GM19025 (cell line): ENCODE measurements around the gene TDRD10.

Experiments used
- ATAC-seq: cut with Tn5 transposase; IDR thresholded peaks from one replicate; pipeline ENCODE4 v1.9.1; 2021; ENCODE audit warnings: mild to moderate bottlenecking, low read depth, moderate library complexity; ENCODE audit not compliant: unreplicated experiment

Gene TDRD10

DNA sequence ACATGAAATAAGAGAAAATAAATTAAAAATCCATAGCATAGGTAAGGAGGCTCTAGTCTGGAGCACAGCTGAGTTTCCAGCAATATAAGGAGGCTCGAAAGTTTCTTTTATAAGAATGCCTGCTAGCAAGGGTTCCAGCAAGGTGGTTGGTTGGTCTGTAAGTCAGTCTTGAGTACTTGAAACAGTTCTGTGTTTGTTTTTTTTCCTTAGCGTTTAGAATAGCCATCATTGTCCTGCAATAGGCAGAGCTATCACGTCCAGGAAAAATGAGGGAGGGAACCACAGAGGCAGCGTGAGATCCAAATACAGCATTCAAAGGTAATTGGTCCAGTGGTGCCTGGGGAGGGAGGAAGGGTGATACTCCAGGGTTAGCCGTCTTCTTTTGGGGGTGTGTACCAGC, 48.1 kb downstream of the TDRD10 start:
- ATAC-seq, result no peak

- no peak for ATAC-seq
These were observed 48.6 kb downstream of the TDRD10 start for GRCh38 chr1:154550657-154551056.

DNA sequence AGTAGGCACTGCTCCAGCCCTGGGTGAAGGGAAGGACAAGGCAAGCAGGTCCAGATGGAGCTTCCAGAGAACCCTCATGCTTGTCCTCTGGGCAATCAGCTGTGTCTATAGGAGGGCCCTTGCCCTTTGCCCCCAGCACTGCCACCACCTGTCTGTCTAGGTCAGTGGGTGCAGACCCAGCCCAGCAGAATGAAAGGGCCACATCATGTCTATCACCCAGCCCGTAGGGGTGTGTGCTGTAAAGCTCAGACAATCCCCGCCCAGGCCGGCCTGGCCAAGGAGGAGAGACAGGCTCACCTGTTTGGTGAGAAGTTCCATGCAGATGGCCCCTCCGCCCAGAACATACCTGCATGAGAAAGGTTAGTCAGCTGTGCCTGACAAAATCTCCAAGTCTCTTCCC, 49.5 kb downstream of the TDRD10 start:
- ATAC-seq, result no peak

- no peak for ATAC-seq
These were observed 50.0 kb downstream of the TDRD10 start for GRCh38 chr1:154552036-154552435.

- no peak for ATAC-seq
These were observed 51.3 kb downstream of the TDRD10 start for GRCh38 chr1:154553056-154554030.

GRCh38 chr1:154556422-154556821, 54.4 kb downstream of the TDRD10 start:
- no peak for ATAC-seq

- no peak for ATAC-seq
These were observed 55.4 kb downstream of the TDRD10 start for GRCh38 chr1:154557248-154557938.

DNA sequence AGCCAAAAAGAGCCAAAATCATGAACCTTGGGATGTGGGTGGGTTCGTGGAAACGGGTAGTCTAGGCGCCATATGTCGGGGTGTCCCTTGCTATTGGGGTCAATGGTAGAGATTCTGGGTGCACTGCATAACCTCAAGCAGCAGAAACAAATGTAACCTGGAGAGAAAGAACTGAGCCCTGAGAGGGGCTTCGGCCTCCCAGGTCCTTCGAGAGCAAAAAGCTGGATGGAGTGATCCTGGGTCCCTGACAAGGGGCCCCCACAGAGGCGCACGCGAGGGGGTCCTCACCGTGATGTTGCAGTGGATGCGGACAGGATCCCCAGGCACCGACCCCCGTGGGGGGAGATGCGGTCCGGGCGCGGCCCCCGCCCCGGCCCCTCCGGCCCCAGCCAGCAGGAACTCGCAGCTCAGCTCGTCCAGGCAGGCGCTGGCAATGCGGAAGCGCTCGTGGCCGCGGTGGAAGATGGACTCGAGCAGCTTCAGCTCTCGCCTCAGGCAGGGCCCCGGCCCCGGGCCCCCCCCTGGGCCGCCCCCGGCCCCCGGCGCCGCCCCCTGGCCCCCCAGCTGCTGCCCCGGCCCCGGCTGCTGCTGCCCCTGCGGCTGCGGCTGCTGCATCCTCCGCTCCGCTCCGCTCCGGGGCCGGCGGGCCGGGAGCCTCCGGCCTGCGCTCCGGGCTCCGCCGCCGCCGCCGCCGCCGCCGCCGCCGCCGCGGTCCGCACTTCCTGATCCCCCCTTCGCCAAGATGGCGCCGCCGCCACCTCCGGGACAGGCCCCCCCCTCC, 56.1 kb downstream of the TDRD10 start, which contains the start of gene UBE2Q1:
UBE2Q1 (minus strand) TSS at position 724 of the 781 bp plus-strand sequence; CDS start at position 615, 109 bp downstream.
- ATAC-seq, result no peak

DNA sequence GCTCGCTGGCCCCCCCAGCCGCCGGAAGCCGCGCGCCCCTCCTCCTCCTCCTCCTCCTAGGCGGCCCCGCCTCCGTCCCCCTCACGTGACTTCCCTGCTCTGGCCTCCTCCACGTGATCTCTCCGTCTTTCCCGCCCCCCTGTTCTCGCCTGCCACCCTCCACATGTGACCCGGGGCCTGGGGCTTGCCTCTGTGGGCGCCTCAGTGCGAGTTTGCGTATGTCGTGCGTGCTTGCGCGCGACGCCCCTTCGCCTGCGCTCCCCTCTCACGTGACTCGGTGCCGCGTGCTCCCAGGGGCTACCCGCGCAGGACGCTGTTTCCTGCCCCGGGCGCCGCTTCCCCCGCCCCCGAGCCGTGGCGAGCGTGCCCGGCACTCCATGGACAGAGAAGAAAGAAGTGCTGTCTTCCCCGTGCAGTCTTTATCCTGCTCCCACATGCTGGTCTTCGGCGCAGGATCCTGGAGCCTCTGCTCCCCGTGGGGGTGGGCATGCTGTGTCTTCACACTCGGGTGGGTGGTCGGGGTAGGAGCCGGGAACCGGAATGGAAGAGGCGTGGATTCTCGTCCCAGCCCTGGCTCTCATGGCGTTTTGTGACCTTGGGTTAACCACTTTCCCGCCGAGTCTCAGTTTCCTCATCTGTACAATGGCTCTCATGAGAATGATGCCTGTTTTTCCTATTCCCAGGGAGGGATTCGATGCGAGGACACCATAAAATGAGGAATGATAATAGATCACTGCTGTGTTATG, 56.9 kb downstream of the TDRD10 start:
- peak; percentile 88 for ATAC-seq

DNA sequence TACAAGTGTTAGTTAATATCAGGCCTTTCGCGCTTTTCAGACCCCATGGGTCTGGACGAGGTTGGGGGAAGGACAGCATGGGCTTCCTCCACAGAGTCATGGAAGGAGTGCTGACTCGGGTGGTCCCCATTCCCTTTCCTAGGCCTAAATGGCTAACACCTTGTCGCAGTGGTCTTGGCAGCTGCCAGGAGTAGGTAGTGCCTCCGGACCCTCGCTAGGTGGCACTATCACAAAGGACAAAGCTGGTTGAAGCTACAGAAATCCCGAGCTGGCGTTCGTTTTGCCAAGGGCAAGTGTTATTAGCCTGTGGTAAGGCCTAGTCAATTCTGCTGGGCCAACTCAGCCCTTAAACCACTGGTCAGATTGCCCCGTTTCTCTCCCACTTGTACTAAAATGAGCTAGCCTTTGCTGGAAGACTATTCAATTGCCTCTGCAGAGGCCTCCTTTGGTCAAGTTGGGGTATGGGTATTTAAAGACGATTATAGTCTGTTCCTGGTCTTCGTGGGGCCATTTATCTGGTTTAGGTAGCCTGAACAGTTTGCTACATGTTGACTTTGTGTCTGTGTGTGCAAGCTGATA, 57.5 kb downstream of the TDRD10 start:
- peak; percentile 30 for ATAC-seq

GRCh38 chr1:154565876-154566275, 63.9 kb downstream of the TDRD10 start:
- no peak for ATAC-seq

DNA sequence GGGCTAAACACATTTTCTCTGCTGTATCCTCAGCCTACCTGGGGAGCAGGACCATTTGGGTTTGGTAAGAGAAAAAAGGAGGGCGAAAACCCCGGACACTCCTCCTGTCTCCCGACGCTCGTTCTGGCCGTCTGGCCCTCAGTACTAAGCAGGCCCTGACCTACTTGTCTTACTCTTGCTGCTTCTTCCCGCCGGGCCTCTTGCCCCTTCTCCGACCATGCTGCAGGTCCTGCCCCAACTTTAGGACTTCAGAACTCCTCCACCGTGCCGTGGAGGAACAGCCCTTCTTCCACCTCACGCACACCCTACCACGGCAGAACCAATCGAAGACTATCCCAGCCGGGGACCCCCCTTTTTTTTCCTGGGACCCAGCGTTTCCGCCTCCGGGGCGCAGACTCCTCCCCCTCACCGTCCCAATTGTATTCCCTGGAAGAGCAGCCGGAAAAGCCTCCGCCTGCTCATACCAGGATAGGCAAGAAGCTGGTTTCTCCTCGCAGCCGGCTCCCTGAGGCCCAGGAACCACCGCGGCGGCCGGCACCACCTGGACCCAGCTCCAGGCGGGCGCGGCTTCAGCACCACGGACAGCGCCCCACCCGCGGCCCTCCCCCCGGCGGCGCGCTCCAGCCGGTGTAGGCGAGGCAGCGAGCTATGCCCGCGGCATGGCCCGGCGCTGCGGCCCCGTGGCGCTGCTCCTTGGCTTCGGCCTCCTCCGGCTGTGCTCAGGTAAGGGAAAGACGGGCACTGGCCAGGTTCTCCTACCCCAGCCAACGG, 65.6 kb downstream of the TDRD10 start, which contains the start of gene CHRNB2:
CHRNB2 (plus strand) TSS at position 393 of the 771 bp plus-strand sequence; CDS start at position 660, 267 bp downstream.
- no peak for ATAC-seq

DNA sequence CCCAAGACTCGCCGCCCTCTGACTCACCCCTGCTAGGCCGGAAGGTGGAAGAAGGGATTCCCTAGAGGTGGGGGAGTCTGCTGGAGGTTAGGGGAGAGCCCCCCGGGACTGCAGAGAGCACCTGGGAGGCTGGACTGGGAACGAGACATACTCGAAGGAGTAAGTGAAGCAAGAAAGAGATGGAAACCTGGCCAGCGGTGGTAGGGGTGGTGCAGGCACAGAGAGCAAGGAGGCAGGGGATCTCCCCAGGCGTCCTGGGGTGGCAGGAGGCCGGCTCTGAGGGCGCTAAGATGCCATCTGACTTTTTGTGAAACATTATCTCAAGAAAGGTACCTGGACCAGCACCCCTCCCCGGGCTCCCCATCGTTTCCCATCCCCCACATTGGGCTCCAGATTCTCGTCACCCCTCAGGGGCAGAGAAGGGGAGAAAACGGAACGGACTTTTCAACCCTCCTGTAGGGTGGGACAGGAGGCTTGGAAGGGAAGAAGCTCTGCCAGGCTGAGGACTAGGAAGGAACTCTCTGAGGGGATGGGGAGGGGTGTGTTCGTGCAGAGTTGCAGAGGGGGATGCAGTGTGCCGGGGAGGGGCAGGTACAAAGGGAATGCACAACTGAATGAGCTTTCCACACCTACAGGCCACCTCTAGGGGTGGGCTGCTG, 66.3 kb downstream of the TDRD10 start:
- no peak for ATAC-seq

GRCh38 chr1:154571244-154571963, 69.4 kb downstream of the TDRD10 start:
- no peak for ATAC-seq

- ATAC-seq, result no peak
These were observed 69.9 kb downstream of the TDRD10 start for GRCh38 chr1:154571964-154572288.

- ATAC-seq, result no peak
These were observed 70.6 kb downstream of the TDRD10 start for GRCh38 chr1:154572468-154573167.

- ATAC-seq, result no peak
These were observed 71.1 kb downstream of the TDRD10 start for GRCh38 chr1:154573168-154573510.
